Measurements from ENCODE around the gene RASGRP3.
"Not testable (repeated sequence)": the region's sequence is repeated elsewhere in the genome, so short reads cannot be mapped to it uniquely, and the experiment has no call there.

RASGRP3 gene

GRCh38 chr2:33453905-33454479 is 22.5 kb upstream of the RASGRP3 start:
- no peaks in the 10 kb centered on the region for H3K9me3 ChIP-seq (ENCODE audit: control insufficient read depth, low read length)
- H3K27me3 ChIP-seq (ENCODE audit: control insufficient read depth, insufficient read depth, low read length): no peaks in the 10 kb centered on the region
- no peaks in the 10 kb centered on the region for H3K4me1 ChIP-seq
- H3K9ac ChIP-seq: no peak overlapping the region
- no peak for TF ChIP-seq CTCF (IDR thresholded peaks at IDR 0.05)
- no peak overlapping the region for H3K4me2 ChIP-seq (ENCODE audit: low read length)
- H3K36me3 ChIP-seq (ENCODE audit: control insufficient read depth, insufficient read depth, low read length): no peaks in the 10 kb centered on the region
- H2AFZ ChIP-seq: no peak overlapping the region
- H3K27ac ChIP-seq: no peak overlapping the region
- H3K4me3 ChIP-seq (ENCODE audit: low read depth, low read length): no peak overlapping the region
- no peaks in the 10 kb centered on the region for H3K79me2 ChIP-seq

- no peak overlapping the region for H3K4me3 ChIP-seq (ENCODE audit: low read depth, low read length)
- H3K9me3 ChIP-seq (ENCODE audit: control insufficient read depth, low read length): no peaks in the 10 kb centered on the region
- no peaks in the 10 kb centered on the region for H3K36me3 ChIP-seq (ENCODE audit: control insufficient read depth, insufficient read depth, low read length)
- H3K27ac ChIP-seq: no peak overlapping the region
- no peak overlapping the region for H3K9ac ChIP-seq
- no peak overlapping the region for H2AFZ ChIP-seq
- TF ChIP-seq CTCF (IDR thresholded peaks at IDR 0.05): no peak
- H3K4me1 ChIP-seq: no peaks in the 10 kb centered on the region
- no peaks in the 10 kb centered on the region for H3K79me2 ChIP-seq
- no peak overlapping the region for H3K4me2 ChIP-seq (ENCODE audit: low read length)
- no peaks in the 10 kb centered on the region for H3K27me3 ChIP-seq (ENCODE audit: control insufficient read depth, insufficient read depth, low read length)
These were observed 18.7 kb upstream of the RASGRP3 start for GRCh38 chr2:33457556-33458247.

- H3K27ac ChIP-seq: no peak overlapping the region
- H3K4me3 ChIP-seq (ENCODE audit: low read depth, low read length): no peak overlapping the region
- no peak overlapping the region for H2AFZ ChIP-seq
- H3K79me2 ChIP-seq: no peaks in the 10 kb centered on the region
- no peak overlapping the region for H3K9ac ChIP-seq
- no peak for TF ChIP-seq CTCF (IDR thresholded peaks at IDR 0.05)
- no peaks in the 10 kb centered on the region for H3K36me3 ChIP-seq (ENCODE audit: control insufficient read depth, insufficient read depth, low read length)
- H3K4me2 ChIP-seq (ENCODE audit: low read length): no peak overlapping the region
- H3K9me3 ChIP-seq (ENCODE audit: control insufficient read depth, low read length): no peaks in the 10 kb centered on the region
- H3K27me3 ChIP-seq (ENCODE audit: control insufficient read depth, insufficient read depth, low read length): no peaks in the 10 kb centered on the region
- no peaks in the 10 kb centered on the region for H3K4me1 ChIP-seq
These were observed 18.1 kb upstream of the RASGRP3 start for GRCh38 chr2:33458248-33458819.

GRCh38 chr2:33459745-33460144 is 16.7 kb upstream of the RASGRP3 start:
- Histone ChIP-seq H3K4me2 (ENCODE audit: low read length) (no peak overlapping the region), H2AFZ (no peak overlapping the region), H3K9ac (no peak overlapping the region), H3K36me3 (ENCODE audit: control insufficient read depth, insufficient read depth, low read length) (no peaks in the 10 kb centered on the region), H3K4me3 (ENCODE audit: low read depth, low read length) (no peak overlapping the region), H3K27ac (no peak overlapping the region), H3K79me2 (no peaks in the 10 kb centered on the region), H3K9me3 (ENCODE audit: control insufficient read depth, low read length) (no peaks in the 10 kb centered on the region), H3K27me3 (ENCODE audit: control insufficient read depth, insufficient read depth, low read length) (no peaks in the 10 kb centered on the region), H3K4me1 (no peaks in the 10 kb centered on the region)
- no peak for TF ChIP-seq CTCF (IDR thresholded peaks at IDR 0.05)

GRCh38 chr2:33462512-33462911 is 13.9 kb upstream of the RASGRP3 start:
- not testable (repeated sequence) for H3K36me3 ChIP-seq (ENCODE audit: control insufficient read depth, insufficient read depth, low read length); H3K9me3 ChIP-seq (ENCODE audit: control insufficient read depth, low read length); H3K4me3 ChIP-seq (ENCODE audit: low read depth, low read length); H3K4me1 ChIP-seq; H3K27ac ChIP-seq; H2AFZ ChIP-seq; H3K4me2 ChIP-seq (ENCODE audit: low read length); H3K27me3 ChIP-seq (ENCODE audit: control insufficient read depth, insufficient read depth, low read length); H3K9ac ChIP-seq; H3K79me2 ChIP-seq

Data from parathyroid adenoma (tissue), 2 donors.